Immature natural killer cell (primary cell): Measurements from ENCODE around the gene PNMA1. TPM values are rescaled to one million over a fixed set of nuclear protein-coding genes. Genes with fewer than 3 reads are reported as not detected.

Source experiments
- DNase-seq, 3 donors: peaks; one replicate each; pipeline ENCODE4 v3.0.0; 2022; ENCODE audit warnings: mixed read lengths in 1 of 3
- H3K27ac Mint-ChIP-seq, 6 donors: one replicate each; pipeline ENCODE4 v1.8.0; 2020; ENCODE audit warnings: mixed read lengths in 6 of 6, mild to moderate bottlenecking in 5 of 6, inconsistent platforms in 4 of 6, moderate library complexity in 3 of 6
- H3K27me3 Mint-ChIP-seq, 3 donors: one replicate each; pipeline ENCODE4 v1.8.0; 2020 to 2021; ENCODE audit warnings: low read depth in 3 of 3, mild to moderate bottlenecking in 3 of 3, mixed read lengths in 3 of 3, moderate library complexity in 3 of 3, inconsistent platforms in 1 of 3
- H3K36me3 Mint-ChIP-seq, 3 donors: one replicate each; pipeline ENCODE4 v1.8.0; 2020; ENCODE audit warnings: mixed read lengths in 3 of 3, inconsistent platforms in 2 of 3, mild to moderate bottlenecking in 2 of 3
- H3K4me1 Mint-ChIP-seq, 2 donors: one replicate each; pipeline ENCODE4 v1.8.0; 2020; ENCODE audit warnings: inconsistent platforms in 2 of 2, mild to moderate bottlenecking in 2 of 2, mixed read lengths in 2 of 2, moderate library complexity in 1 of 2
- H3K4me3 Mint-ChIP-seq, 5 donors: one replicate each; pipeline ENCODE4 v1.8.0; 2020; ENCODE audit warnings: mild to moderate bottlenecking in 5 of 5, mixed read lengths in 5 of 5, inconsistent platforms in 3 of 5, moderate library complexity in 3 of 5
- H3K9me3 Mint-ChIP-seq, 6 donors: one replicate each; pipeline ENCODE4 v1.8.0; 2020; ENCODE audit warnings: mild to moderate bottlenecking in 6 of 6, mixed read lengths in 6 of 6, inconsistent platforms in 4 of 6, moderate library complexity in 3 of 6
- polyA plus RNA-seq, 3 donors: library from polyadenylated mRNA; unstranded; fragments of 300-500 nt; fragmentation: Illumina TruSeq; gene quantifications; one replicate each; pipeline ENCODE4 v1.2.3, GENCODE V29; 2021

PNMA1 gene
- polyA plus RNA-seq, 3 donors from 2014 or later: 19.6 to 39.2 (median 23.8) TPM

- Mint-ChIP-seq H3K27ac (peak overlapping the region in 2 of 6 donors; percentile 29 to 85), H3K36me3 (peaks cover 4 to 56% (median 29%) of the 10 kb centered on the region in 3 donors), H3K4me1 (peaks cover 8 to 9% of the 10 kb centered on the region in 2 donors), H3K9me3 (no peaks in the 10 kb centered on the region), H3K27me3 (peaks cover 0 to 7% (median 0%) of the 10 kb centered on the region in 3 donors), H3K4me3 (no peak overlapping the region)
- no peak for DNase-seq
Measured at GRCh38 chr14:73723797-73724661, 9.8 kb upstream of the PNMA1 start.

- Mint-ChIP-seq H3K9me3 (no peaks in the 10 kb centered on the region), H3K4me1 (peaks cover 2 to 3% of the 10 kb centered on the region in 2 donors), H3K36me3 (peaks cover 4 to 50% (median 26%) of the 10 kb centered on the region in 3 donors), H3K27ac (peak overlapping the region in 4 of 6 donors; percentile 29 to 85 (median 38)), H3K27me3 (peaks cover 0 to 7% (median 0%) of the 10 kb centered on the region in 3 donors), H3K4me3 (no peak overlapping the region)
- no peak for DNase-seq
Measured at GRCh38 chr14:73723406-73723796, 9.2 kb upstream of the PNMA1 start.

GRCh38 chr14:73722581-73722980 is 8.4 kb upstream of the PNMA1 start:
- Mint-ChIP-seq H3K27me3 (peaks cover 0 to 7% (median 1%) of the 10 kb centered on the region in 3 donors), H3K9me3 (no peaks in the 10 kb centered on the region), H3K36me3 (peaks cover 4 to 44% (median 26%) of the 10 kb centered on the region in 3 donors), H3K4me1 (no peaks in the 10 kb centered on the region), H3K4me3 (no peak overlapping the region), H3K27ac (no peak overlapping the region)
- DNase-seq: no peak

GRCh38 chr14:73721101-73721821 is 7.1 kb upstream of the PNMA1 start:
- Mint-ChIP-seq H3K9me3 (no peaks in the 10 kb centered on the region), H3K4me3 (no peak overlapping the region), H3K27ac (peak overlapping the region in 3 of 6 donors; percentile 21 to 35 (median 34)), H3K27me3 (peaks cover 0 to 7% (median 1%) of the 10 kb centered on the region in 3 donors), H3K4me1 (no peaks in the 10 kb centered on the region), H3K36me3 (peaks cover 4 to 44% (median 26%) of the 10 kb centered on the region in 3 donors)
- no peak for DNase-seq

- H3K9me3 Mint-ChIP-seq: no peaks in the 10 kb centered on the region
- no peak overlapping the region for H3K4me3 Mint-ChIP-seq
- peaks cover 4 to 47% (median 26%) of the 10 kb centered on the region in 3 donors for H3K36me3 Mint-ChIP-seq
- no peak for DNase-seq
- H3K4me1 Mint-ChIP-seq: no peaks in the 10 kb centered on the region
- peaks cover 3 to 7% (median 4%) of the 10 kb centered on the region in 3 donors for H3K27me3 Mint-ChIP-seq
- peak overlapping the region in 1 of 6 donors; percentile 34 for H3K27ac Mint-ChIP-seq
Measured at GRCh38 chr14:73720636-73721035, 6.5 kb upstream of the PNMA1 start.

- Mint-ChIP-seq H3K27ac (peak overlapping the region in 1 of 6 donors; percentile 60), H3K36me3 (peaks cover 4 to 42% (median 24%) of the 10 kb centered on the region in 3 donors)
Measured at GRCh38 chr14:73719791-73720190, 5.6 kb upstream of the PNMA1 start.

GRCh38 chr14:73719361-73719760 is 5.2 kb upstream of the PNMA1 start:
- H3K4me3 Mint-ChIP-seq: no peak overlapping the region
- no peak for DNase-seq
- H3K36me3 Mint-ChIP-seq: peaks cover 4 to 42% (median 22%) of the 10 kb centered on the region in 3 donors
- H3K9me3 Mint-ChIP-seq: no peaks in the 10 kb centered on the region
- peak overlapping the region in 2 of 6 donors; percentile 13 to 66 for H3K27ac Mint-ChIP-seq
- H3K4me1 Mint-ChIP-seq: peaks cover 0 to 5% of the 10 kb centered on the region in 2 donors
- peaks cover 6 to 13% (median 11%) of the 10 kb centered on the region in 3 donors for H3K27me3 Mint-ChIP-seq

More at GRCh38 chr14:73719791-73720190, 5.6 kb upstream of the PNMA1 start:
- H3K27me3 Mint-ChIP-seq: peaks cover 3 to 9% (median 7%) of the 10 kb centered on the region in 3 donors
- DNase-seq: no peak
- H3K9me3 Mint-ChIP-seq: no peaks in the 10 kb centered on the region
- peaks cover 0 to 2% of the 10 kb centered on the region in 2 donors for H3K4me1 Mint-ChIP-seq
- H3K4me3 Mint-ChIP-seq: no peak overlapping the region

GRCh38 chr14:73718418-73719251 is 4.5 kb upstream of the PNMA1 start:
- peaks cover 7 to 15% (median 12%) of the 10 kb centered on the region in 3 donors for H3K27me3 Mint-ChIP-seq
- H3K4me3 Mint-ChIP-seq: no peak overlapping the region
- peaks cover 4 to 38% (median 17%) of the 10 kb centered on the region in 3 donors for H3K36me3 Mint-ChIP-seq
- H3K9me3 Mint-ChIP-seq: no peaks in the 10 kb centered on the region
- H3K4me1 Mint-ChIP-seq: peaks cover 2 to 6% of the 10 kb centered on the region in 2 donors
- no peak for DNase-seq
- H3K27ac Mint-ChIP-seq: no peak overlapping the region

GRCh38 chr14:73717711-73718417 is 3.7 kb upstream of the PNMA1 start:
- DNase-seq: no peak
- Mint-ChIP-seq H3K36me3 (peaks cover 0 to 32% (median 13%) of the 10 kb centered on the region in 3 donors), H3K27ac (peak overlapping the region in 1 of 6 donors; percentile 25), H3K9me3 (no peaks in the 10 kb centered on the region), H3K4me1 (peaks cover 10 to 13% of the 10 kb centered on the region in 2 donors), H3K27me3 (peaks cover 11 to 22% (median 15%) of the 10 kb centered on the region in 3 donors), H3K4me3 (no peak overlapping the region)

GRCh38 chr14:73717266-73717665 is 3.1 kb upstream of the PNMA1 start:
- peaks cover 0 to 28% (median 11%) of the 10 kb centered on the region in 3 donors for H3K36me3 Mint-ChIP-seq
- peak overlapping the region; percentile 21 to 67 (median 28) for H3K27ac Mint-ChIP-seq
- DNase-seq: no peak
- H3K27me3 Mint-ChIP-seq: peaks cover 11 to 27% (median 15%) of the 10 kb centered on the region in 3 donors
- H3K4me1 Mint-ChIP-seq: peaks cover 16 to 19% of the 10 kb centered on the region in 2 donors
- H3K9me3 Mint-ChIP-seq: no peaks in the 10 kb centered on the region
- no peak overlapping the region for H3K4me3 Mint-ChIP-seq

GRCh38 chr14:73715707-73716106 is 1.5 kb upstream of the PNMA1 start:
- Mint-ChIP-seq H3K27ac (peak overlapping the region; percentile 8 to 86 (median 72)), H3K36me3 (peaks cover 0 to 16% (median 6%) of the 10 kb centered on the region in 3 donors), H3K9me3 (no peaks in the 10 kb centered on the region), H3K27me3 (peaks cover 11 to 23% (median 15%) of the 10 kb centered on the region in 3 donors), H3K4me1 (peaks cover 24 to 26% of the 10 kb centered on the region in 2 donors), H3K4me3 (peak overlapping the region in 3 of 5 donors; percentile 10 to 40 (median 27))
- DNase-seq: no peak

- H3K27me3 Mint-ChIP-seq: peaks cover 11 to 20% (median 18%) of the 10 kb centered on the region in 3 donors
- peaks cover 0 to 10% (median 4%) of the 10 kb centered on the region in 3 donors for H3K36me3 Mint-ChIP-seq
- no peaks in the 10 kb centered on the region for H3K9me3 Mint-ChIP-seq
- H3K27ac Mint-ChIP-seq: peak overlapping the region; percentile 74 to 92 (median 88)
- DNase-seq: no peak
- H3K4me3 Mint-ChIP-seq: peak overlapping the region; percentile 77 to 85 (median 81)
- H3K4me1 Mint-ChIP-seq: peaks cover 26 to 31% of the 10 kb centered on the region in 2 donors
Measured at GRCh38 chr14:73714656-73715081, 485 bp upstream of the PNMA1 start.
